ENCODE data around the gene SLC6A14. TPM values are rescaled to one million over a fixed set of nuclear protein-coding genes. Genes with fewer than 3 reads are reported as not detected.

SLC6A14 gene
- total RNA-seq, 1 experiment from 2014 or later: not detected

DNA sequence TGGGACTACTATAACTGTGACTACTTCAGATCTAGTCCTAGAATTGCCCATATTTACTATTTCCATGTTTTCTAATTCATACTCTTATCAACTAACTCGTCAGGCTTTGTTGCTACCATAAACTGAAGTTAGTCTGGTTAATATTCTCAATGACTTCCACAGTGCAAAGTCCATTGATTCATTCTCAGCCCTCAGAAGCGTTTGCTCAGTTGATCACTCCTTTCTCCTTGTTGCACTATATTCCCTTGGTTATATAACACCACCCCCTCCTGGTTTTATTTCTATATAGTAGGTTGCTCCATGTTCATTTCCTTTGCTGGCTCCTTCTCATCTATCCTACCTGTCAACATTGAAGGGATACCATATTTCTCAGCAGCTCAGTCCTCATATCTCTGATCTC lies 27.2 kb upstream of the SLC6A14 start:
- Mint-ChIP-seq H3K4me3 (no peak overlapping the region), H3K36me3 (ENCODE audit: insufficient read depth in 1 of 3, low read depth in 3 of 3) (peaks cover 6 to 23% (median 21%) of the 10 kb centered on the region in 3 experiments; a peak in 5 of 7 replicates), H3K4me1 (no peaks in the 10 kb centered on the region), H3K27me3 (ENCODE audit: low read depth) (peaks cover 2% of the 10 kb centered on the region), H3K9me3 (peaks cover 22 to 24% of the 10 kb centered on the region in 2 experiments), H3K27ac (no peak overlapping the region)
- no peak overlapping the region for H4K5ac ChIP-seq (ENCODE audit: insufficient read length, low read depth, low read length)
- H3K9ac ChIP-seq (ENCODE audit: extremely low read depth, insufficient read length, low read length): no peak overlapping the region
- TF ChIP-seq, protein P1, sequence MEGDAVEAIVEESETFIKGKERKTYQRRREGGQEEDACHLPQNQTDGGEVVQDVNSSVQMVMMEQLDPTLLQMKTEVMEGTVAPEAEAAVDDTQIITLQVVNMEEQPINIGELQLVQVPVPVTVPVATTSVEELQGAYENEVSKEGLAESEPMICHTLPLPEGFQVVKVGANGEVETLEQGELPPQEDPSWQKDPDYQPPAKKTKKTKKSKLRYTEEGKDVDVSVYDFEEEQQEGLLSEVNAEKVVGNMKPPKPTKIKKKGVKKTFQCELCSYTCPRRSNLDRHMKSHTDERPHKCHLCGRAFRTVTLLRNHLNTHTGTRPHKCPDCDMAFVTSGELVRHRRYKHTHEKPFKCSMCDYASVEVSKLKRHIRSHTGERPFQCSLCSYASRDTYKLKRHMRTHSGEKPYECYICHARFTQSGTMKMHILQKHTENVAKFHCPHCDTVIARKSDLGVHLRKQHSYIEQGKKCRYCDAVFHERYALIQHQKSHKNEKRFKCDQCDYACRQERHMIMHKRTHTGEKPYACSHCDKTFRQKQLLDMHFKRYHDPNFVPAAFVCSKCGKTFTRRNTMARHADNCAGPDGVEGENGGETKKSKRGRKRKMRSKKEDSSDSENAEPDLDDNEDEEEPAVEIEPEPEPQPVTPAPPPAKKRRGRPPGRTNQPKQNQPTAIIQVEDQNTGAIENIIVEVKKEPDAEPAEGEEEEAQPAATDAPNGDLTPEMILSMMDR (conservative IDR thresholded peaks at IDR 0.05): no peak
- H3K14ac ChIP-seq (ENCODE audit: insufficient read depth, low read length): no peak overlapping the region
- H2BK12ac ChIP-seq (ENCODE audit: insufficient read length, low read depth, low read length): no peak overlapping the region
- DNase-seq: no peak
- no peaks in the 10 kb centered on the region for H3K23me2 ChIP-seq (ENCODE audit: insufficient read length, low read depth, low read length, poor library complexity, severe bottlenecking)
- no peak overlapping the region for H2AFZ ChIP-seq (ENCODE audit: low read length)
- no peak overlapping the region for H3K56ac ChIP-seq (ENCODE audit: insufficient read length, low read depth, low read length)
- no peak overlapping the region for H2BK5ac ChIP-seq (ENCODE audit: insufficient read length, low read length)
- no peak overlapping the region for H3K27ac ChIP-seq (ENCODE audit: insufficient read length, low read depth, low read length)
- H2BK20ac ChIP-seq (ENCODE audit: low read depth, low read length, poor library complexity, severe bottlenecking): no peak overlapping the region
- H3K18ac ChIP-seq (ENCODE audit: insufficient read length, low read depth, low read length): no peak overlapping the region
- no peak overlapping the region for H2BK120ac ChIP-seq (ENCODE audit: low read depth, low read length, poor library complexity, severe bottlenecking)
- H3K4ac ChIP-seq (ENCODE audit: low read depth, low read length): no peak overlapping the region
- no peak overlapping the region for H4K8ac ChIP-seq (replicated peaks; ENCODE audit: insufficient read length, low read depth, low read length)
- no CpG with 5 or more reads among the region's 2 CpGs for WGBS (ENCODE audit: extremely low coverage, insufficient read length, low lambda C conversion rate)
- H3K27me3 ChIP-seq (ENCODE audit: insufficient read depth, low read length): no peaks in the 10 kb centered on the region
- H3T11ph ChIP-seq (ENCODE audit: low read length): no peak overlapping the region
- no peak overlapping the region for H3K23ac ChIP-seq (ENCODE audit: insufficient read length, low read depth, low read length)
- H4K20me1 ChIP-seq (ENCODE audit: control insufficient read depth, insufficient read depth, insufficient read length): no peaks in the 10 kb centered on the region
- no peaks in the 10 kb centered on the region for H3K9me3 ChIP-seq (ENCODE audit: control insufficient read depth, low read depth, low read length)
- no peak overlapping the region for H3K4me2 ChIP-seq (ENCODE audit: insufficient read depth, insufficient read length, low read length)
- H2AK5ac ChIP-seq (ENCODE audit: insufficient read length, low read length): no peak overlapping the region
- H4K91ac ChIP-seq (ENCODE audit: insufficient read length, low read depth, low read length): no peak overlapping the region
- no peak overlapping the region for H2BK15ac ChIP-seq (ENCODE audit: low read depth, low read length)
- H3K79me2 ChIP-seq (ENCODE audit: insufficient read depth, low read length): no peaks in the 10 kb centered on the region
- no peaks in the 10 kb centered on the region for H3K4me1 ChIP-seq (ENCODE audit: insufficient read depth, low read length)
- H3K79me1 ChIP-seq (ENCODE audit: insufficient read depth, low read depth, low read length, poor library complexity, severe bottlenecking): no peaks in the 10 kb centered on the region

Measured in H9 (cell line).